ENCODE measurements around the gene HS1BP3.

Gene HS1BP3

GRCh38 chr2:20627712-20628380 lies 23.1 kb downstream of the HS1BP3 start:
- no peak for DNase-seq

- no peak for DNase-seq
Measured at GRCh38 chr2:20626698-20627513, 24.0 kb downstream of the HS1BP3 start.

- no peak for DNase-seq
Measured at GRCh38 chr2:20626392-20626697, 24.6 kb downstream of the HS1BP3 start.

DNA sequence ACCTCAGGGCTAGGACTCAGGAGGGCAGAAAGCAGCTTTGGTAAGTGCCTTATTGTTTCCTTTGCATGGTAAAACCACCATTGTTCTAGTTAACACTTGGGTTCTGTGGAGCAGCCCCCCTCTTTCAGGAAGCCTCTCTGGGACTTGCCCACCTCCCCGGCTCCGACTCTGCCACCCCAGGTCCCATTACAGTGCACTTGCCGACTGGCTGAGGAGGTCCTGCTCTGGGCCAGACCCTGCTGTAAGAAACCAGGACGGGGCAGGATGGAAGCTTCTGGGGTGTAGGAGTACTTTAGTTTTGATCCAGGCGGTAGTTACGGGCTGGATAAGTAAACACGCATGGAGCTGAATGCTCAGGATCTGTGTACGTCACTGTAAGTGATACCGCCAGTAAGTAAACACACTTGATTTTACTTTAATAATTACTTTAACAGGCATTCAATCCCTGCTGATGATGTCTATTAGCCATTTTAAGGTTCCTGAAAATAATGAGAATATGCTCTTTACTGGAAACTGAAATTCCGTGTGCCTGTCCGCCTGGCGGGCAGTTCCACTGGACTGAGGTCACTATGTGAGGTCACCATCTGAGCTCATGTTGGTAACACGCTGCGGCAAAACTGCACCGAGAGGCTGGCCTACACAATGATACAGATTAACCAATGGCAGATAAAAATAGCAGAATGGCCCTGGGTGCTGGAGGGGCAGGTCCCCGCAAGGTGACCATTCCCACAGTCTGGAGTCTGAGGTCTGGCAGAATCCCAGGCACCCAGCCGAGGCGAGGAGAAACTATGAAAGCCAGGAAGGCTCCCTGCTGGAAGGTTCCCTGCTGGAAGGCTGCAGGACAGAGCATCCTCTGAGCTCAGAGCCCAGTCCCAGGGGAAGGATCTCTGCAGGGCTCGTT lies 25.2 kb downstream of the HS1BP3 start:
- DNase-seq, result no peak

- DNase-seq, result no peak
Measured at GRCh38 chr2:20624884-20625485, 25.9 kb downstream of the HS1BP3 start.

DNA sequence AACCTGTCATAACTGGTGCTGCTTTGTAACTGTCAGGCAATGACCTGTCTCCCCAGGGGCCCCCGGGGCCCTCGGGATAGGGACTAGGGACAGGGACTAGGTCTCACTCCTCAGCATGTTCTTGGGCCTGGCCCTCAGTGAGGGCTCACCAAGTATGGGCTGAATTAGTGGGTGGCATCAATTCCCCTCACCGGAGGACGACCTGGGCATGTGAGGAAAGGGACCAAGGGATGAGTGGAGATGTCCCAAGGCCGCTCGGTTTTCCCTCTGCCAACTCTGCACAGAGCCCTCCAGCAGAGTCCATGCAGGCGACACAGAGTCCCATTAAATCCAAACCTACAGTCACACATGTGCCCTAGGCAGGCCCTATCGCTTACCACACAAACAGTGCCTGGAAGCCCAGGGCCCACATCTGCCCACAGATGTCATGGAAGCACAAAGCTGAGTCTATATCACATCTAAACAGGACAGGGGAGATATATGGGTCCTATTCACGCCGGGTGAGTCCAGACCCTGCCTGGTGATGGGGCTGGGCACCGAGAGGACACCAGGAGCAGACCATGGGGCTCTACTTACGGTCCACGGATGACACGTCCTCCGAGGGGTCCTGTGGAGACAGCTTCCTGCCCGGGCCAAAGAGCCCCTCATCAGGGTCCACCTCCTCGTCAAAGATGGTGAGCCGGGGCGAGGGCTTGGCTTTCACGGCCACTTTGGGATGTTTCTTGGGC lies 26.6 kb downstream of the HS1BP3 start:
- no peak for DNase-seq

DNA sequence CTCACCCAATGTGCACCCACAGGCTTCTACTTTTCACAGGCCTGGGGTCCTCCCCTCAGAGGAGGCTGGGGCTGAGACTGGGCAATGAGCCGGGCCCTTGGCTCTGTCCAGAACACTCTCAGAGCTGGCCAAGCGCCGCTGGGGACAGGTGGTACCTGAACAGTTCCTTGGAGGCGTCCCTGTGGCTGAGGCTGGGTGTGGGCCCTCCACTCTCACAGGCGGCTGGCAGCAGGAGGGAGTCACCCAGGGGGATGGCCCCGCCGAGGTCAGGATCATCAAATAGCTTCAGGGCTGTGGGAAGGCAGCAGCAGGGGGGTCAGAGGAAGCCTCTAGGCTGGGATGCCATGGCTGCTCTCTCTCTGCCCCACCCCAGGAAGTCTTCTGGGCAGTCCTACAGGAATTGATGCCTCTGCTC lies 27.1 kb downstream of the HS1BP3 start:
- no peak for DNase-seq

DNA sequence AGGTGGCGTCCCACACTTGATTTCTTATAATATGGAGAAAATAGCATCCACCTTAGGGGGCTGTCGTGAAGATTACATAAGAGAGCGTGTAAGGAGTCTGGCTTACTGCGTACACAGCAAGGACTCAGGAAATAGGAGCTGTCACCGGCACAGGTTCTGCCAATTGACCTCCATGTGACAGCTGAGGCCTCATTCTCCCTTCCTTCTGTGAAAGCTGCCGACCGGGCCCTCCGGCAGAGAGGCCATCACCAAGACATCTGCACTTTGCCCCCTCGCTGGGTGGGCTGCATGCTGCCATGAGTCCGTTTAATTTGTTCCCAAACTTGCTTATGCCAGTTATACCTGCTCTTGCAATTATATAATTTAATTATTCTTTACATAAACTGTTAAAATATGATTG lies 27.7 kb downstream of the HS1BP3 start:
- DNase-seq, result no peak

- no peak for DNase-seq
Measured at GRCh38 chr2:20622731-20623130, 28.2 kb downstream of the HS1BP3 start.

DNA sequence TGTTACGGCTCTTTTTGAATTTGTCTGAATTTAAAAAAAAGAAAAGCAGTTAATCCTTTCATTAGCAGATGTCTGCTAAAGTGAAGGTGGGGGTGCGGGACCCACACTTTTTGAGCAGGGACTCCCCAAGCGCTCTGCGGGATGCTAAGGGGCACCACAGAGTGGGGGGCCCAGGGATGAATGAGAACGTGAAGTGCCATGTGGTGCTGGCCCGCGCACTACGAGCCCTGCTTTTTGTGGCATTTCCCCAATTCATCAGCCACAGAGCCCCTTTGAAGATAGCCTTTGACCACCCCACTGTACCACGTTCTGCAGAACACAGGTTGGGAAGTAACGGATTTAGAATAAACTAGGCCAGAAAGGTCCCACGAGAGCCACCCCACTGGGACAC lies 28.6 kb downstream of the HS1BP3 start:
- DNase-seq, result no peak

- DNase-seq, result no peak
Measured at GRCh38 chr2:20621366-20622295, 29.3 kb downstream of the HS1BP3 start.

DNA sequence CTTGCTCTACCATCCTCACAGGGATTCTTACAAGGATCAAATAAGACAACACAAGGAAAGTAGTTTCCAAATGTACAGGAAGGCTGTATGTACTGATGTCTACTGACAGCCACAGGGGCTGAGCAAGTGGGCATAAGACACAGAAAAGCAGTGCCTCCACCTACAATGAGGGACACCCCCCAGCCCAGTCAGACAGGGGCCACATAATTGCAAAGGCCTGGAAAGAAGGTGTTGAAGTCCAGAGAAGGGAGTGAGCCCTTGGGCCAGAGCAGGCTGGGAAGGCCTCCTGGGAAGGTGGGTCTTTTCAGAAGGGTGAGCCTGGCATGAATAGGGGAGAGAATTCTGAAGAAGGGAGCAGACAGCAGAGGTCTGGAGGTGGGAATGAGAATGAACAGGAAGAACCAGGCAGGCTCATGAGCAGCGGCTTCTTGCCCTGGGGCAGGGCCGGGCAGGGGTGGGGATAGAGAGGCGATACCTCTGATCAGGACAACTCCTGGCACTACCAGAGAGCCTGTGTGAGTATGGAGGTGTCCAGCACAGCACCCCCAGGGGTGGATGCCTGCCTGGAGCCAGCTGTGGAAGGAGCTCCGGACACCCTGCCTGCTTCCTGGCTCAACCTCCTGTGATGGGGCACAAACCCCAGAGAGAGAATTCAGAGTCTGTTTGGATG lies 30.1 kb downstream of the HS1BP3 start:
- DNase-seq, result no peak

DNA sequence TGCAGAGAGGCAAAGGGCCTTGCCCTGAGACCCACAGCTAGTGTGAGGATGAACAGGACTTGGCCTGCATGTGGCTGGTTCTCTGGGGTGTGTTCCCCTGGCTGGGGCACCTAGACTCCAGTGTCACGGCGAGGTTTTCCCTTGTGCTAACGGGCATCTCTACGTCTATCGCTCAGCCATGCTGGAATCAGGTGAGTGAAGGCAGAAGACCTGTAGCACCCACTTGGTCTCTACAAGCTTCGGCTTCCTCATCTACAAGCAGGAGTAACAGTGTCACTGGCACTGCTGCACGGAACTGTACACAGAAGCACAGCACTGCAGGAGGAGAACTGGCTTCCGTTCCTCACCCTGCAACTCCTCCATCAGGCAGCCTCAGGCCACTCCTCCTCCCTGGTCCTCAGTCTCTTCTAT lies 30.6 kb downstream of the HS1BP3 start:
- no peak for DNase-seq

GRCh38 chr2:20619624-20620024 lies 31.3 kb downstream of the HS1BP3 start:
- no peak for DNase-seq

DNA sequence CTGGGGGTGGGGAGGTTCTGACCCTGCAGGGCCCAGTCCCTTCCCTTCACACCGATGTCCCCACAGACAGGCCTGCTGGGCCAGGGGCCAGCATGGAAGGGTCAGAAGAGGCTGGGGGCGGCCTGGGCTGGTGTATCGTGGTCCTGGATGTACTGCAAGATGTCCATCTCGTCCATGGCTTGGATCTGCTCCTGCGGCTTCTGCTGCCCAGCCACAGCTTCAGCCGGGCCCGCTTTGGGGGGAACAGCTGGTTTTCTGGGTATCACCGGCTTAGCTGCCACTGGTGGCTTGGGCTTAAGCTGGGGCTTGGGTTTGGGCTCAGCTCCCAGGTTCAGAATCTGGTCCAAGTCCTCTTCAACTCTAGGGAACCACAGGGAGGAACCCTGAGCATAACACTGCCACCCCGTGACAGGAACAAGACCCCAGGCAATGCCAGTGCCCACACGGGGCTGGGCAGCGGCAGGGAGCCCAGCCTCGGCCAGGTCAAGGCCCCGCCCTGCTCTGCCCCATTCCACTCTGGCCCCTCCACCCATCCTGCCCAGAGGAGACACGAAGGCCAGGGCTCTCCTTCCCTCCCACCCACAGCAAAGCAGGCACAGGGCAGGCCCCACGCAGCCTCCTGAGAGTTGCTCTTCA lies 31.9 kb downstream of the HS1BP3 start:
- no peak for DNase-seq

DNA sequence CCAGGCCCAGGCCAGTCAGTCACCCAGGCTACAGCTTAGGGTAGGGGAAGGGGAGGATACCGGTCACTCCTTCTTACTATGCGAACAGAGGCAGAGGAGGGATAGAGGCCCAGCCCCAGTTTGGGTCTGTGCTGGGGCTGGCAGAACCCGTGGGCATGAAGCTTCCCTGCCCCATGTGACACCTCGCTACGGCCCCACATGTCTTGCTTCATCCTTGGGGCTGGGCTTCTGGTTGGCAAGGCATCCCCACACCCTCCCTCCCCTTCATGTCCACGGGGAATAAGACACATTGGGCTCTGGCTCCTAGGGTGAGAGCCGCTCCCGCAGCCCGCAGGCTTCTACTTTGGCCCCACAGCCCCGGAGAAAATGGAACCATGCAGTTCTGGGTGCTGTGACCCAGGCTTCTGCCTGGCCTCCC lies 32.4 kb downstream of the HS1BP3 start:
- DNase-seq, result no peak

DNA sequence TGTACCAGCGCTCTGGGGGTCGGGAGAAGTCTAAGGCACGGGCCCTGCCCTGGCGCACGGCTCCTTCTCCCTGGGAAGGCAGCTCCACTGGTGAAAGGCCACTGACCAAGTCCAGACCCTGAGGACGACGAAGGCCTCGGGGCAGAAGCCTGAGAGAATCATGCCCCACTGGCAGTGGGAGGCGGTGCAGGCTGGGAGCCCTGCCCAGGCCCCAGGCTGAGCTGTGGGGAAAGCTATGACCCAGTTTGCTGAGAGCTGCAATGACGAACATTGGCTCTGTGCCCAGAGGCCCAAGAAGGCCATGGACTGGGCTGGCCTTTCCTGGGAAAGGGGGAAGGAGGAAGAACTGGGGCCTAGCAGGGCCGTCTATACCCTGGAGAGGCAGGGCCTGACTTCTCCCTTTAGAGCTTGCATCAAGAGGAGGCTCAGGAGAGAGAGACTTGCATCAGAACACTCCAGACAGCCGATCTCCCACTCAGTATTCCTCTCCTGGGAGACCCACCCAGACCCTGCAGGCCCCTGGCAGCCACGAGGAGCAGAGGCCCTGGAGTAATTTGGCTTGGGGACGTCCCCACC lies 32.9 kb downstream of the HS1BP3 start:
- no peak for DNase-seq

DNA sequence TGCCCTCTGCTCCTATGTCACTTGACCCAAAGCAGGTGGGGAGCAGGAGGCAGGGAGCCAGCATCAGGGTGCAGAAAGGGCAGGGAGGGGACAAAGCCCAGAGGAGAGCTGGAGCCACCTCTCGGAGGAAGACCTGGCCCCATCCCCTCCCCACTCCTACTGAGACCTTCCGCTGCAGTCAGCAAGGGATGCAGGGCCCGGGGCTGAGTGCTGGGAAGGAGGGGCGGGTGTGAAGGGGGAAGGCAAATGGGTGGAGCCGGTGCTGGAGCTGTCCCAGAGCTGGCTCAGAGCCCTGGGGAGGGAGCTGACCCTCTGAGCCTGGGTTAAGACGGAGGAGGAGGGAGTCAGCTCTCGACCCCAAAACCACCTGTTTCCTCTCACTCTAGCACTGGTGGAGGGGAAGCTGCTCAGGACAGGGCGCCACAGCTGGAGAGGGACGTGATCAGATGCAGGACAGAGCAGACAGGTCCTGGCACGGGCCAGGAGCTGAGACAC lies 33.8 kb downstream of the HS1BP3 start:
- no peak for DNase-seq

DNA sequence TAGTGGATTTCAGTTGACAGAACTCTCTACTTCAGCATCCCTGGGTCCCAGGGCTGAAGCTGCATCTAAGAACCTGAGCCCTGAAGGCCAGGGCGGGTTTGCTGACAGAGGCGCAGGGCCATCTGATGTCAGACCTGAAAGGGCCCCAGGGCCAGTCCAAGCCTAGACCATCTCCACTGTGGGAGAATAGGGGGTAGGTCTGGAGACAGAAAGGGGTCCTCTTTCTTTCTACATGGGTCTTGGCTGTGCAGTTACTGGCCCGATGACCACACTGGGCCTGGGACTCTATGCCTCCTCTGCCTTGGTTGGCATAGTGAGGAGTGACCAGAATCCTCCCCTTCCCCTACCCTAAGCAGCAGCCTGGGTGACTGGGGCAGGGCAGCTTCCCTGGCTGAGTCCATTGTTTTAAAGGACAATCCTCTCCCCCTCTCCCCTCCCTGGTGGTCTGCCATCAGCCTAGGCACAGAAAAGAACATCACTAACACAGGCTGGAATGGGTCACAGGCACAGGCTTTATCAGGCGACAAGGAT lies 34.5 kb downstream of the HS1BP3 start:
- DNase-seq, result no peak

All from stimulated activated naive CD4-positive, alpha-beta T cell treated with Interleukin-2 at 50 U/mL for 16 hours (primary cell).